D721Med (cell line): ENCODE data around the gene DGKD.
"Not testable (repeated sequence)": the region's sequence is repeated elsewhere in the genome, so short reads cannot be mapped to it uniquely, and the experiment has no call there.

Source experiments
- DNase-seq: peaks from one replicate; pipeline ENCODE4 v3.0.0; 2011; ENCODE audit warnings: low spot score; ENCODE audit not compliant: insufficient read length
- FAIRE-seq: peaks from 2 replicates; lab custom pipeline; 2011; peaks lifted over from hg19 to GRCh38; lab: Jason Lieb, UNC
- CTCF ChIP-seq: IDR thresholded peaks from 2 replicates; pipeline ENCODE4 v1.5.1; 2012; ENCODE audit warnings: mild to moderate bottlenecking, control low read depth; ENCODE audit not compliant: insufficient read depth; ENCODE audit errors: missing control alignments

DGKD gene

GRCh38 chr2:233369897-233370685 lies 15.8 kb downstream of the DGKD start:
- DNase-seq (no peak), FAIRE-seq (no peak)
- no peak for TF ChIP-seq CTCF

DNA sequence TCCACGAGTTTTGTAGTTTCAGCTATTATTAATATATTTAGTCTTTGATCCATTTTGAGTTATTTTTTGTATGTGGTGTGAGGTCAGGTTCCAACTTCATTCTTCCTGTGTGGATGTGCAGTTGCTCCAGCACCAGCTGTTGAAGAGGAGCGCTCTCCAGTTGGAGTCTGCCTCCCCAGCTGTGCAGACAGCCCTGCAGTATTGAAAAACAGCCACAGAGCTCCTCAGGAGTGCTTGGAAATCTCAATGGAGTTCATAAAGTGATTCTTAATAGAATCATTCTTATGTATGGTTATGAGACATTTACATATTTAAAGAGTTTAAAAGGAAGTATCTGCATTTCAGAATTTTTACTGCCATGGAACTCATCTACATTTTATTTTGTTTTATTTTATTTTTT lies 17.3 kb downstream of the DGKD start:
- no peak for FAIRE-seq
- DNase-seq: no peak
- no peak for TF ChIP-seq CTCF

DNA sequence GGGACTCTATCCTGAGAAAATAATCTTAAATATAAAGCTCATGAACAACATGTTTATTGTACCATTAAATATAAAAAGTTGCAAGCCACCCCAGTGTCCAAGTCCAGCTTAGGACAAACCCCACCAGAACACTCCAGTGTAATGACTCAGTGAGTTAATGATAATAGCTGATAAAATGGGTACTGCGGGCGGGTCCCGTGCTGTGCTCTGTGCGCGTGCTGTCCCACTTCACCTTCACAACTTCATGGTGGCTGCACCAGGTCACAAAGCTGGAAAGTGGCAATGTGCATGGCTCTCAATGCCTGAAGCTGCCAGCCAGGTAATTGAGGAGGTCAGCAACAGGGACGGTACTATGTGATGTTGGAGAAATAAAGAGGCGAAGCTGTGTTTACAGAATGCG lies 18.6 kb downstream of the DGKD start:
- TF ChIP-seq CTCF: no peak
- no peak for DNase-seq
- FAIRE-seq: no peak

DNA sequence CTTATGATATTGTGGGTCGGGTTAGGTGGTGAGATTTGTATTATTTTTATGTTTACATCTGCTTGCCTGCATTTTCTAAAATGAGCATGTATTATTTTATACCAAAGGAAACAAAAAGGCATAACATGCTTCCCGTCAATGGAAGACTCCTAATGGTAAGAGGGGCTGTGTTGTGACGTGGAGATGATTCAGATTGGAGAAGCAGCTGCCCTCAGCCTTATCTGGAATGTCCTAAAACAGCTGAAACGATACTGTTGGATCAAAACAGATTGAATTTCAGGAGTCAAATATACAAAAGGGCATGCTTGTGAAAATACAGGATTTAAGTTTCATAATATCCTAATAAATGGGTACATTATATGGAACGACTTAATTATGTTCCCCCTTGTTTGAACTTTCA lies 19.0 kb downstream of the DGKD start:
- FAIRE-seq: no peak
- no peak for DNase-seq
- TF ChIP-seq CTCF: no peak

- not testable (repeated sequence) for FAIRE-seq, DNase-seq
These were observed 20.5 kb downstream of the DGKD start for GRCh38 chr2:233374776-233375175.

GRCh38 chr2:233375490-233376314 lies 21.4 kb downstream of the DGKD start:
- no peak for FAIRE-seq
- no peak for TF ChIP-seq CTCF
- DNase-seq: no peak

- FAIRE-seq (no peak), DNase-seq (no peak)
- no peak for TF ChIP-seq CTCF
These were observed 24.7 kb downstream of the DGKD start for GRCh38 chr2:233379034-233379433.
